Keratinocyte (primary cell): ENCODE results near the gene SLC9A4. TPM values are rescaled to one million over a fixed set of nuclear protein-coding genes. Genes with fewer than 3 reads are reported as not detected.

Source experiments
- DNase-seq: peaks from one replicate; pipeline ENCODE4 v3.0.0-alpha.2; 2011; ENCODE audit warnings: low read depth, missing footprints, low spot score
- FAIRE-seq: peaks from 2 replicates; lab custom pipeline; 2011; peaks lifted over from hg19 to GRCh38; lab: Jason Lieb, UNC
- H2AFZ ChIP-seq: 2 replicates; pipeline ENCODE4 v1.6.0; 2012; ENCODE audit warnings: low read length, control low read depth, inconsistent platforms; ENCODE audit not compliant: control insufficient read depth
- H3K27ac ChIP-seq: 2 replicates; pipeline ENCODE4 v1.5.1; 2011; ENCODE audit warnings: low read length; ENCODE audit not compliant: control insufficient read depth, insufficient read depth
- H3K27me3 ChIP-seq: 3 replicates; pipeline ENCODE4 v1.6.0; 2011; ENCODE audit warnings: low read length; ENCODE audit not compliant: control insufficient read depth, insufficient read depth; ENCODE audit errors: extremely low read depth
- H3K36me3 ChIP-seq, 2 experiments: 2 replicates in 1 of 2; 3 replicates in 1 of 2; pipeline ENCODE4 v1.5.1; 2011; ENCODE audit warnings: low read length in 2 of 2, mild to moderate bottlenecking in 1 of 2; ENCODE audit not compliant: control insufficient read depth in 2 of 2, insufficient read depth in 2 of 2; ENCODE audit errors: extremely low read depth in 1 of 2
- H3K4me1 ChIP-seq: 3 replicates; pipeline ENCODE4 v1.5.1; 2011; ENCODE audit warnings: low read length; ENCODE audit not compliant: control insufficient read depth, insufficient read depth; ENCODE audit errors: extremely low read depth
- H3K4me2 ChIP-seq: 3 replicates; pipeline ENCODE4 v1.6.0; 2011; ENCODE audit warnings: low read depth, low read length; ENCODE audit not compliant: control insufficient read depth, insufficient read depth; ENCODE audit errors: extremely low read depth
- H3K4me3 ChIP-seq, 3 experiments: fragments of 200-600 bp in 1 of 3; sonication (generic) in 1 of 3; 2 replicates in 2 of 3; 3 replicates in 1 of 3; pipeline ENCODE4 v1.5.1; 2011 to 2016; ENCODE audit warnings: low read length in 3 of 3, mild to moderate bottlenecking in 3 of 3, control low read depth in 2 of 3, inconsistent platforms in 1 of 3, low read depth in 1 of 3, mixed read lengths in 1 of 3, mixed run types in 1 of 3, moderate library complexity in 1 of 3; ENCODE audit not compliant: control insufficient read depth in 2 of 3, insufficient read depth in 2 of 3; ENCODE audit errors: extremely low read depth in 1 of 3
- H3K79me2 ChIP-seq: 2 replicates; pipeline ENCODE4 v1.6.0; 2012; ENCODE audit warnings: low read length; ENCODE audit not compliant: control insufficient read depth, insufficient read depth
- H3K9ac ChIP-seq: 3 replicates; pipeline ENCODE4 v1.6.0; 2011; ENCODE audit warnings: low read length; ENCODE audit not compliant: control insufficient read depth, insufficient read depth; ENCODE audit errors: extremely low read depth
- H3K9me1 ChIP-seq: 3 replicates; pipeline ENCODE4 v1.6.0; 2011; ENCODE audit warnings: low read length; ENCODE audit not compliant: control insufficient read depth, insufficient read depth; ENCODE audit errors: extremely low read depth
- H3K9me3 ChIP-seq: 2 replicates; pipeline ENCODE4 v1.5.1; 2012; ENCODE audit warnings: low read depth, low read length; ENCODE audit not compliant: control insufficient read depth
- H4K20me1 ChIP-seq: 3 replicates; pipeline ENCODE4 v1.6.0; 2011; ENCODE audit warnings: low read length; ENCODE audit not compliant: control insufficient read depth, insufficient read depth; ENCODE audit errors: extremely low read depth
- EZH2 ChIP-seq: IDR thresholded peaks from one replicate; pipeline ENCODE4 v1.6.1; 2012; ENCODE audit warnings: inconsistent platforms, mild to moderate bottlenecking, low read length, moderate library complexity
- dilution Hi-C: fragments of 300-500 bp; cut with MboI; formaldehyde crosslinking; loops from one replicate; pipeline ENCODE4 v1.7.0; 2020; ENCODE audit warnings: low sequenced_read_pairs; ENCODE audit not compliant: extremely low pct_ligation_motif_present
- polyA plus RNA-seq, 5 experiments: library from polyadenylated mRNA; depleted of rRNA in 3 of 5; stranded (reverse) in 3 of 5; stranded (forward) in 1 of 5; unstranded in 1 of 5; fragments of >200 nt; gene quantifications; 1 replicate in 1 of 5; 2 replicates in 3 of 5; 3 replicates in 1 of 5; pipeline versions ENCODE4 v1.2.1 to v1.2.3, GENCODE V29; 2011 to 2012; ENCODE audit warnings: missing spikeins in 2 of 5, low read depth in 1 of 5, low replicate concordance in 1 of 5
- TF ChIP-seq, protein P1 (sequence below), 3 experiments: IDR thresholded peaks in 1 of 3; conservative IDR thresholded peaks in 1 of 3; optimal IDR thresholded peaks in 1 of 3; 2 replicates in 2 of 3; 3 replicates in 1 of 3; pipeline versions ENCODE3 to v1.5.1; 2011; ENCODE audit warnings: low read length in 3 of 3, mild to moderate bottlenecking in 3 of 3, moderate library complexity in 2 of 3, control low read depth in 1 of 3, inconsistent platforms in 1 of 3; ENCODE audit not compliant: insufficient read depth in 2 of 3; ENCODE audit errors: extremely low read depth in 1 of 3

Gene SLC9A4
- polyA plus RNA-seq, 1 donor (not counting 4 experiments of a cell fraction or from before 2014, with no cell fraction given), result not detected

DNA sequence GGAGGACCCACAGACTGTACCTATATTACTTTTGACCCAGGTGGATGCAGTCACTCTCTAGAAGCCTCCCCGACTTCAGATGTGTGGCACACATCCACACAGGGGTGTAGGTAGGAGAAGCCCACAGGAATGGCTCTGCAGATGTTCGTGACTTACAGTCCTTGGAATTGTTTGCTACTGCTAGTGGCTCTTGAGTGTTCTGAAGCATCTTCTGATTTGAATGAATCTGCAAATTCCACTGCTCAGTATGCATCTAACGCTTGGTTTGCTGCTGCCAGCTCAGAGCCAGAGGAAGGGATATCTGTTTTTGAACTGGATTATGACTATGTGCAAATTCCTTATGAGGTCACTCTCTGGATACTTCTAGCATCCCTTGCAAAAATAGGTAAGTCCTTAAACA, 605 bp downstream of the SLC9A4 start:
- Histone ChIP-seq H3K27me3 (peaks cover 2% of the 10 kb centered on the region), H3K9ac (no peak overlapping the region), H3K9me3 (no peaks in the 10 kb centered on the region), H3K4me3 (no peak overlapping the region), H2AFZ (no peak overlapping the region), H3K9me1 (no peaks in the 10 kb centered on the region), H3K4me2 (no peak overlapping the region), H4K20me1 (no peaks in the 10 kb centered on the region), H3K36me3 (no peaks in the 10 kb centered on the region), H3K27ac (no peak overlapping the region), H3K4me1 (no peaks in the 10 kb centered on the region), H3K79me2 (no peaks in the 10 kb centered on the region)
- no peak for FAIRE-seq
- TF ChIP-seq, protein P1, sequence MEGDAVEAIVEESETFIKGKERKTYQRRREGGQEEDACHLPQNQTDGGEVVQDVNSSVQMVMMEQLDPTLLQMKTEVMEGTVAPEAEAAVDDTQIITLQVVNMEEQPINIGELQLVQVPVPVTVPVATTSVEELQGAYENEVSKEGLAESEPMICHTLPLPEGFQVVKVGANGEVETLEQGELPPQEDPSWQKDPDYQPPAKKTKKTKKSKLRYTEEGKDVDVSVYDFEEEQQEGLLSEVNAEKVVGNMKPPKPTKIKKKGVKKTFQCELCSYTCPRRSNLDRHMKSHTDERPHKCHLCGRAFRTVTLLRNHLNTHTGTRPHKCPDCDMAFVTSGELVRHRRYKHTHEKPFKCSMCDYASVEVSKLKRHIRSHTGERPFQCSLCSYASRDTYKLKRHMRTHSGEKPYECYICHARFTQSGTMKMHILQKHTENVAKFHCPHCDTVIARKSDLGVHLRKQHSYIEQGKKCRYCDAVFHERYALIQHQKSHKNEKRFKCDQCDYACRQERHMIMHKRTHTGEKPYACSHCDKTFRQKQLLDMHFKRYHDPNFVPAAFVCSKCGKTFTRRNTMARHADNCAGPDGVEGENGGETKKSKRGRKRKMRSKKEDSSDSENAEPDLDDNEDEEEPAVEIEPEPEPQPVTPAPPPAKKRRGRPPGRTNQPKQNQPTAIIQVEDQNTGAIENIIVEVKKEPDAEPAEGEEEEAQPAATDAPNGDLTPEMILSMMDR (optimal IDR thresholded peaks at IDR 0.05 in 1 of 3, IDR thresholded peaks at IDR 0.05 in 1 of 3, conservative IDR thresholded peaks at IDR 0.05 in 1 of 3; ENCODE audit: extremely low read depth in 1 of 3, insufficient read depth in 2 of 3, low read length in 3 of 3), result no peak
- no peak for TF ChIP-seq EZH2
- dilution Hi-C loops, result loop anchor here (25.0 kb wide), 1 partner anchor 114 kb away; no protein-coding TSS in a partner anchor
- DNase-seq, result no peak

DNA sequence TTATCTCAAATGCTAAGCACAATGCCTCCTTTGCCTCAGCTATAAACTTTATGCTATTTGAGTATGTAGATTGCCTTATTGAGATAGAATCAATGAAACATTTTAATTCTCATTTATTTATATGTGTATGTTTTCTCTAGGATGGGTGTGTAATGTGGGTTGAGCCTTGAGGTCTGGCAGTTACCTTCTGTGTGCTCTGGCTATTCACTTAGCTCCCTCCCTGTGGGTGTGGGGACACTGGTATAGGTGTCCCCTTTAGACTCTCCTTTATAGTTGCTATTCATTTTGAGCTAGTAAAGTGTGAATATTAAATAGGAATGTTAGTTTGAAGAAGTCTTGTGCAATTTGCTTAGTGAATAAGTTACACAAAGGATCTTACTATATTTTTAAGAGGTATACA, 1.8 kb downstream of the SLC9A4 start:
- H3K4me2 ChIP-seq, result no peak overlapping the region
- peaks cover 3% of the 10 kb centered on the region for H3K27me3 ChIP-seq
- no peaks in the 10 kb centered on the region for H3K9me3 ChIP-seq
- TF ChIP-seq, protein P1 (optimal IDR thresholded peaks at IDR 0.05 in 1 of 3, IDR thresholded peaks at IDR 0.05 in 1 of 3, conservative IDR thresholded peaks at IDR 0.05 in 1 of 3; ENCODE audit: extremely low read depth in 1 of 3, insufficient read depth in 2 of 3, low read length in 3 of 3), result no peak
- TF ChIP-seq EZH2, result no peak
- no peaks in the 10 kb centered on the region for H3K9me1 ChIP-seq
- H2AFZ ChIP-seq, result no peak overlapping the region
- no peaks in the 10 kb centered on the region for H3K36me3 ChIP-seq
- DNase-seq (no peak), FAIRE-seq (no peak)
- dilution Hi-C loops, result loop anchor here (25.0 kb wide), 1 partner anchor 113 kb away; no protein-coding TSS in a partner anchor
- H3K79me2 ChIP-seq, result no peaks in the 10 kb centered on the region
- H3K4me3 ChIP-seq, result no peak overlapping the region
- no peak overlapping the region for H3K27ac ChIP-seq
- H4K20me1 ChIP-seq, result no peaks in the 10 kb centered on the region
- H3K9ac ChIP-seq, result no peak overlapping the region
- H3K4me1 ChIP-seq, result no peaks in the 10 kb centered on the region
